ENCODE measurements around the gene IQSEC2. TPM values are rescaled to one million over a fixed set of nuclear protein-coding genes. Genes with fewer than 3 reads are reported as not detected.

The IQSEC2 gene
- total RNA-seq, 1 experiment from 2014 or later = not detected

- Histone ChIP-seq H3K36me3 (ENCODE audit: insufficient read depth, low read length) (no peaks in the 10 kb centered on the region), H3K4me1 (ENCODE audit: low read length) (peaks cover 8% of the 10 kb centered on the region), H3K9me3 (ENCODE audit: low read length) (no peaks in the 10 kb centered on the region), H2AFZ (ENCODE audit: low read length) (no peak overlapping the region), H3K4me3 (ENCODE audit: low read length) (no peak overlapping the region), H3K9ac (ENCODE audit: low read length) (no peak overlapping the region), H3K27ac (ENCODE audit: low read length) (no peak overlapping the region), H3K9me2 (replicated peaks; ENCODE audit: insufficient read depth, low read length) (no peaks in the 10 kb centered on the region), H3K79me2 (ENCODE audit: low read length) (no peaks in the 10 kb centered on the region), H4K20me1 (ENCODE audit: insufficient read depth, low read depth, low read length) (no peaks in the 10 kb centered on the region), H3K27me3 (ENCODE audit: low read length) (no peaks in the 10 kb centered on the region), H3K4me2 (ENCODE audit: low read depth, low read length, poor library complexity, severe bottlenecking) (no peak overlapping the region)
- no peak for DNase-seq
Observed at GRCh38 chrX:53309837-53310236, 28.5 kb upstream of the IQSEC2 start.

- H2AFZ ChIP-seq (ENCODE audit: low read length) = no peak overlapping the region
Observed at GRCh38 chrX:53308836-53309235, 27.5 kb upstream of the IQSEC2 start.

GRCh38 chrX:53305996-53306937, 24.9 kb upstream of the IQSEC2 start:
- Histone ChIP-seq H3K79me2 (ENCODE audit: low read length) (no peaks in the 10 kb centered on the region), H4K20me1 (ENCODE audit: insufficient read depth, low read depth, low read length) (no peaks in the 10 kb centered on the region), H2AFZ (ENCODE audit: low read length) (no peak overlapping the region), H3K27ac (ENCODE audit: low read length) (no peak overlapping the region), H3K9me2 (replicated peaks; ENCODE audit: insufficient read depth, low read length) (no peaks in the 10 kb centered on the region), H3K9me3 (ENCODE audit: low read length) (no peaks in the 10 kb centered on the region), H3K36me3 (ENCODE audit: insufficient read depth, low read length) (no peaks in the 10 kb centered on the region), H3K4me1 (ENCODE audit: low read length) (no peaks in the 10 kb centered on the region), H3K27me3 (ENCODE audit: low read length) (no peaks in the 10 kb centered on the region), H3K4me2 (ENCODE audit: low read depth, low read length, poor library complexity, severe bottlenecking) (no peak overlapping the region), H3K4me3 (ENCODE audit: low read length) (no peak overlapping the region), H3K9ac (ENCODE audit: low read length) (no peak overlapping the region)
- no peak for DNase-seq

More at GRCh38 chrX:53308836-53309235, 27.5 kb upstream of the IQSEC2 start:
- no peak for DNase-seq
- Histone ChIP-seq H3K9ac (ENCODE audit: low read length) (no peak overlapping the region), H3K79me2 (ENCODE audit: low read length) (no peaks in the 10 kb centered on the region), H3K27me3 (ENCODE audit: low read length) (no peaks in the 10 kb centered on the region), H3K4me3 (ENCODE audit: low read length) (no peak overlapping the region), H3K4me2 (ENCODE audit: low read depth, low read length, poor library complexity, severe bottlenecking) (no peak overlapping the region), H3K9me3 (ENCODE audit: low read length) (no peaks in the 10 kb centered on the region), H4K20me1 (ENCODE audit: insufficient read depth, low read depth, low read length) (no peaks in the 10 kb centered on the region), H3K36me3 (ENCODE audit: insufficient read depth, low read length) (no peaks in the 10 kb centered on the region), H3K4me1 (ENCODE audit: low read length) (peaks cover 8% of the 10 kb centered on the region), H3K27ac (ENCODE audit: low read length) (no peak overlapping the region), H3K9me2 (replicated peaks; ENCODE audit: insufficient read depth, low read length) (no peaks in the 10 kb centered on the region)

- no peaks in the 10 kb centered on the region for H3K36me3 ChIP-seq (ENCODE audit: insufficient read depth, low read length)
- no peak for DNase-seq
- H3K9me3 ChIP-seq (ENCODE audit: low read length) = no peaks in the 10 kb centered on the region
- no peak overlapping the region for H3K4me3 ChIP-seq (ENCODE audit: low read length)
- H3K4me1 ChIP-seq (ENCODE audit: low read length) = no peaks in the 10 kb centered on the region
- H3K4me2 ChIP-seq (ENCODE audit: low read depth, low read length, poor library complexity, severe bottlenecking) = no peak overlapping the region
- no peaks in the 10 kb centered on the region for H3K79me2 ChIP-seq (ENCODE audit: low read length)
- no peak overlapping the region for H2AFZ ChIP-seq (ENCODE audit: low read length)
- no peak overlapping the region for H3K9ac ChIP-seq (ENCODE audit: low read length)
- no peaks in the 10 kb centered on the region for H4K20me1 ChIP-seq (ENCODE audit: insufficient read depth, low read depth, low read length)
- no peaks in the 10 kb centered on the region for H3K27me3 ChIP-seq (ENCODE audit: low read length)
- H3K9me2 ChIP-seq (replicated peaks; ENCODE audit: insufficient read depth, low read length) = no peaks in the 10 kb centered on the region
- H3K27ac ChIP-seq (ENCODE audit: low read length) = no peak overlapping the region
Observed at GRCh38 chrX:53305219-53305995, 24.0 kb upstream of the IQSEC2 start.

GRCh38 chrX:53303195-53303594, 21.8 kb upstream of the IQSEC2 start:
- Histone ChIP-seq H3K27me3 (ENCODE audit: low read length) (no peaks in the 10 kb centered on the region), H2AFZ (ENCODE audit: low read length) (no peak overlapping the region), H3K9me2 (replicated peaks; ENCODE audit: insufficient read depth, low read length) (no peaks in the 10 kb centered on the region)

GRCh38 chrX:53300157-53300556, 18.8 kb upstream of the IQSEC2 start:
- Histone ChIP-seq H3K9ac (ENCODE audit: low read length) (no peak overlapping the region), H3K36me3 (ENCODE audit: insufficient read depth, low read length) (no peaks in the 10 kb centered on the region), H3K4me1 (ENCODE audit: low read length) (no peaks in the 10 kb centered on the region), H3K4me2 (ENCODE audit: low read depth, low read length, poor library complexity, severe bottlenecking) (no peak overlapping the region), H3K27me3 (ENCODE audit: low read length) (no peaks in the 10 kb centered on the region), H4K20me1 (ENCODE audit: insufficient read depth, low read depth, low read length) (no peaks in the 10 kb centered on the region), H3K79me2 (ENCODE audit: low read length) (no peaks in the 10 kb centered on the region), H3K4me3 (ENCODE audit: low read length) (no peak overlapping the region), H2AFZ (ENCODE audit: low read length) (no peak overlapping the region), H3K9me3 (ENCODE audit: low read length) (no peaks in the 10 kb centered on the region), H3K9me2 (replicated peaks; ENCODE audit: insufficient read depth, low read length) (no peaks in the 10 kb centered on the region), H3K27ac (ENCODE audit: low read length) (no peak overlapping the region)
- no peak for DNase-seq

More at GRCh38 chrX:53303195-53303594, 21.8 kb upstream of the IQSEC2 start:
- no peaks in the 10 kb centered on the region for H3K79me2 ChIP-seq (ENCODE audit: low read length)
- H3K4me3 ChIP-seq (ENCODE audit: low read length) = no peak overlapping the region
- H3K9ac ChIP-seq (ENCODE audit: low read length) = no peak overlapping the region
- no peaks in the 10 kb centered on the region for H3K4me1 ChIP-seq (ENCODE audit: low read length)
- no peaks in the 10 kb centered on the region for H3K36me3 ChIP-seq (ENCODE audit: insufficient read depth, low read length)
- no peaks in the 10 kb centered on the region for H4K20me1 ChIP-seq (ENCODE audit: insufficient read depth, low read depth, low read length)
- no peaks in the 10 kb centered on the region for H3K9me3 ChIP-seq (ENCODE audit: low read length)
- no peak for DNase-seq
- H3K27ac ChIP-seq (ENCODE audit: low read length) = no peak overlapping the region
- no peak overlapping the region for H3K4me2 ChIP-seq (ENCODE audit: low read depth, low read length, poor library complexity, severe bottlenecking)

GRCh38 chrX:53294024-53294648, 12.8 kb upstream of the IQSEC2 start:
- H2AFZ ChIP-seq (ENCODE audit: low read length) = no peak overlapping the region
- no peak overlapping the region for H3K4me3 ChIP-seq (ENCODE audit: low read length)

GRCh38 chrX:53291596-53291995, 10.2 kb upstream of the IQSEC2 start:
- H2AFZ ChIP-seq (ENCODE audit: low read length) = no peak overlapping the region
- H3K27ac ChIP-seq (ENCODE audit: low read length) = no peak overlapping the region
- no peaks in the 10 kb centered on the region for H3K36me3 ChIP-seq (ENCODE audit: insufficient read depth, low read length)
- 0 out of 2 replicates have a peak, but pooled peaks cover 3% of the 10 kb centered on the region for H3K4me1 ChIP-seq (ENCODE audit: low read length)
- no peak overlapping the region for H3K9ac ChIP-seq (ENCODE audit: low read length)
- no peak for DNase-seq
- no peaks in the 10 kb centered on the region for H3K9me2 ChIP-seq (replicated peaks; ENCODE audit: insufficient read depth, low read length)
- no peaks in the 10 kb centered on the region for H3K9me3 ChIP-seq (ENCODE audit: low read length)
- no peaks in the 10 kb centered on the region for H4K20me1 ChIP-seq (ENCODE audit: insufficient read depth, low read depth, low read length)
- no peak overlapping the region for H3K4me3 ChIP-seq (ENCODE audit: low read length)
- no peak overlapping the region for H3K4me2 ChIP-seq (ENCODE audit: low read depth, low read length, poor library complexity, severe bottlenecking)
- no peaks in the 10 kb centered on the region for H3K27me3 ChIP-seq (ENCODE audit: low read length)
- no peaks in the 10 kb centered on the region for H3K79me2 ChIP-seq (ENCODE audit: low read length)

More at GRCh38 chrX:53294024-53294648, 12.8 kb upstream of the IQSEC2 start:
- Histone ChIP-seq H3K9ac (ENCODE audit: low read length) (no peak overlapping the region), H3K4me1 (ENCODE audit: low read length) (0 out of 2 replicates have a peak, but pooled peaks cover 3% of the 10 kb centered on the region), H3K27me3 (ENCODE audit: low read length) (no peaks in the 10 kb centered on the region), H3K9me3 (ENCODE audit: low read length) (no peaks in the 10 kb centered on the region), H3K9me2 (replicated peaks; ENCODE audit: insufficient read depth, low read length) (no peaks in the 10 kb centered on the region), H3K79me2 (ENCODE audit: low read length) (no peaks in the 10 kb centered on the region), H4K20me1 (ENCODE audit: insufficient read depth, low read depth, low read length) (no peaks in the 10 kb centered on the region), H3K27ac (ENCODE audit: low read length) (no peak overlapping the region), H3K36me3 (ENCODE audit: insufficient read depth, low read length) (no peaks in the 10 kb centered on the region), H3K4me2 (ENCODE audit: low read depth, low read length, poor library complexity, severe bottlenecking) (no peak overlapping the region)
- peak; percentile 67 for DNase-seq

Measured in Karpas-422 (cell line).